K562 (cell line): ENCODE measurements around the gene FAM174C. TPM values are rescaled to one million over a fixed set of nuclear protein-coding genes. Genes with fewer than 3 reads are reported as not detected.

ENCODE experiments used
- HIVEP1 ChIP-seq: fragments of 250-450 bp; sonication (Bioruptor Pico); IDR thresholded peaks from 2 replicates; pipeline ENCODE4 v1.4.0; 2020; ENCODE audit warnings: mild to moderate bottlenecking
- JUNB ChIP-seq: fragments of 450-650 bp; formaldehyde crosslinking; conservative IDR thresholded peaks from 2 replicates; pipeline ENCODE4 v1.4.0; 2020; ENCODE audit warnings: mild to moderate bottlenecking
- JUND ChIP-seq, 2 experiments: IDR thresholded peaks; 2 replicates in 1 of 2; 3 replicates in 1 of 2; pipeline ENCODE4 v1.6.1; 2011; ENCODE audit warnings: borderline replicate concordance in 2 of 2, low read depth in 2 of 2, low read length in 2 of 2, improper control_type of control experiment in 1 of 2, missing biosample characterization in 1 of 2, missing genetic modification characterization in 1 of 2, missing genetic modification reagents in 1 of 2
- MYC ChIP-seq, 2 experiments: fragments of 250-450 bp in 1 of 2; sonication (Bioruptor Pico) in 1 of 2; IDR thresholded peaks; 2 replicates each; pipeline versions ENCODE4 v1.5.1 to v1.6.1; 2012 to 2021; ENCODE audit warnings: low read depth in 2 of 2, borderline replicate concordance in 1 of 2, improper control_type of control experiment in 1 of 2, low read length in 1 of 2, mild to moderate bottlenecking in 1 of 2, moderate library complexity in 1 of 2
- NCOA1 ChIP-seq: fragments of 450-650 bp; IDR thresholded peaks from 2 replicates; pipeline ENCODE4 v1.6.1; 2016; ENCODE audit warnings: low read depth
- PATZ1 ChIP-seq: fragments of 250-450 bp; sonication (Bioruptor Pico); IDR thresholded peaks from 2 replicates; pipeline ENCODE4 v1.5.0; 2020; ENCODE audit warnings: mild to moderate bottlenecking, borderline replicate concordance
- STAG1 ChIP-seq: sonication (generic); formaldehyde crosslinking; IDR thresholded peaks from 2 replicates; pipeline ENCODE4 v1.5.0; 2020; ENCODE audit warnings: missing genetic modification reagents, borderline replicate concordance
- ZNF121 ChIP-seq: sonication (generic); formaldehyde crosslinking; conservative IDR thresholded peaks from 2 replicates; pipeline ENCODE4 v1.8.0; 2022; ENCODE audit warnings: missing genetic modification reagents
- ZNF212 ChIP-seq: fragments of 450-650 bp; formaldehyde crosslinking; IDR thresholded peaks from 2 replicates; pipeline ENCODE4 v1.4.0; 2020; ENCODE audit warnings: mild to moderate bottlenecking
- ZNF57 ChIP-seq: fragments of 450-650 bp; formaldehyde crosslinking; IDR thresholded peaks from 2 replicates; pipeline ENCODE4 v1.4.0; 2020; ENCODE audit warnings: mild to moderate bottlenecking, moderate library complexity
- ZNF592 ChIP-seq: fragments of 450-650 bp; IDR thresholded peaks from 2 replicates; pipeline ENCODE4 v1.6.1; 2017; ENCODE audit warnings: antibody characterized with exemption, mild to moderate bottlenecking
- polyA plus RNA-seq, 8 experiments: library from polyadenylated mRNA; depleted of rRNA in 4 of 8; stranded (reverse) in 5 of 8; unstranded in 3 of 8; fragments of >200 nt; fragmentation: Nextera tagmentation in 2 of 8; fragmentation: Illumina TruSeq in 1 of 8; extraction: Ambion mirVana in 2 of 8; extraction: Trizol in 1 of 8; gene quantifications; 2 replicates each; pipeline versions ENCODE4 v1.2.1 to v1.2.3, GENCODE V29; 2011 to 2014; ENCODE audit warnings: inconsistent platforms in 1 of 8, missing spikeins in 1 of 8
- total RNA-seq, 7 experiments: library from RNA; depleted of rRNA in 6 of 7; stranded (reverse); fragments of >200 nt in 6 of 7; fragmentation: Illumina TruSeq in 2 of 7; extraction: Trizol in 2 of 7; gene quantifications; 2 replicates each; pipeline versions ENCODE4 v1.2.1 to v1.2.3, GENCODE V29; 2011 to 2021; ENCODE audit warnings: low replicate concordance in 1 of 7
- TF ChIP-seq, protein P1 (sequence below): fragments of 250-450 bp; sonication (Bioruptor Pico); IDR thresholded peaks from 2 replicates; pipeline ENCODE4 v1.5.0; 2021; ENCODE audit warnings: mild to moderate bottlenecking, borderline replicate concordance
- TF ChIP-seq, protein P2 (sequence below): fragments of 250-450 bp; sonication (Bioruptor Pico); IDR thresholded peaks from 2 replicates; pipeline ENCODE4 v1.8.0; 2021; ENCODE audit warnings: moderate library complexity, mild to moderate bottlenecking, inconsistent platforms
- TF ChIP-seq, protein P3 (sequence below): IDR thresholded peaks from 2 replicates; pipeline ENCODE4 v1.6.1; 2011; ENCODE audit warnings: borderline replicate concordance, low read depth, mild to moderate bottlenecking, moderate library complexity, low read length; ENCODE audit not compliant: insufficient read depth, poor library complexity, severe bottlenecking

Gene FAM174C
- total and polyA plus RNA-seq, 9 of the 15 experiments (the other 6 are each of a cell fraction or from before 2014, with no cell fraction given), result 0.66 to 89.6 (median 20.3) TPM

DNA sequence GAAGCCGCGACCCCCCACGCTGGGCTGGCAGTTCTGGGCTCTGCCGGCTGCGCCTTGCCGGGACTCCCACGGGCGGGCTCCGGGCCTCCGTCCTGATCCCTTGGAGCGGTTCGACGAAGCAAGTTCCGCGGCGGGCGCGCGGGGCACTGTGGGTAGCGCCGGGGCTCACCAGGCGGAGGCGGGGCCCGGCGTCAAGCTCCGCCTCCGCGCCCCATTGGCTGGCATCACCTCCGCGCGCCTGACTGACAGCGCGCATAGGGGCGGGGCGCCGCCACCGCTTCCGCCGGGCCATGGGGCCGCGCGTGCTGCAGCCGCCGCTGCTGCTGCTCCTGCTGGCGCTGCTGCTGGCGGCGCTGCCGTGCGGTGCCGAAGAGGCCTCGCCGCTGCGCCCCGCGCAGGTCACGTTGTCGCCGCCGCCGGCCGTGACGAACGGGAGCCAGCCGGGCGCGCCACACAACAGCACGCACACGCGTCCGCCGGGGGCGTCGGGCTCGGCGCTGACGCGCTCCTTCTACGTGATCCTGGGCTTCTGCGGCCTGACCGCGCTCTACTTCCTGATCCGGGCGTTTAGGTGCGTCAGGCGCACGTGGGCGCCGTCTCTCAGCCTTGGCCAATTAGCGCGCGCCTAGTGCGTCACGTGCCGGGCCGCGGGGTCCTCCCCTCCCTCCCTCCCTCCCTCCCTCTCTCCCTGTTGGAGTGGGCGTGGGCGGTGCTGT lies at the start of gene FAM174C (continued):
- TF ChIP-seq, protein P1, sequence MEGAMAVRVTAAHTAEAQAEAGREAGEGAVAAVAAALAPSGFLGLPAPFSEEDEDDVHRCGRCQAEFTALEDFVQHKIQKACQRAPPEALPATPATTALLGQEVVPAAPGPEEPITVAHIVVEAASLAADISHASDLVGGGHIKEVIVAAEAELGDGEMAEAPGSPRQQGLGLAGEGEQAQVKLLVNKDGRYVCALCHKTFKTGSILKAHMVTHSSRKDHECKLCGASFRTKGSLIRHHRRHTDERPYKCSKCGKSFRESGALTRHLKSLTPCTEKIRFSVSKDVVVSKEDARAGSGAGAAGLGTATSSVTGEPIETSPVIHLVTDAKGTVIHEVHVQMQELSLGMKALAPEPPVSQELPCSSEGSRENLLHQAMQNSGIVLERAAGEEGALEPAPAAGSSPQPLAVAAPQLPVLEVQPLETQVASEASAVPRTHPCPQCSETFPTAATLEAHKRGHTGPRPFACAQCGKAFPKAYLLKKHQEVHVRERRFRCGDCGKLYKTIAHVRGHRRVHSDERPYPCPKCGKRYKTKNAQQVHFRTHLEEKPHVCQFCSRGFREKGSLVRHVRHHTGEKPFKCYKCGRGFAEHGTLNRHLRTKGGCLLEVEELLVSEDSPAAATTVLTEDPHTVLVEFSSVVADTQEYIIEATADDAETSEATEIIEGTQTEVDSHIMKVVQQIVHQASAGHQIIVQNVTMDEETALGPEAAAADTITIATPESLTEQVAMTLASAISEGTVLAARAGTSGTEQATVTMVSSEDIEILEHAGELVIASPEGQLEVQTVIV (CRISPR knock-in tag), result no peak
- TF ChIP-seq NCOA1, result no peak
- no peak for TF ChIP-seq ZNF212 (CRISPR knock-in tag)
- peak; percentile 37 for TF ChIP-seq JUND (IDR thresholded peaks at IDR 0.05; ENCODE audit: borderline replicate concordance, low read depth, low read length)
- no peak; the same call in 2 of the 3 replicates for TF ChIP-seq JUND (tag; IDR thresholded peaks at IDR 0.05; ENCODE audit: borderline replicate concordance, low read depth, low read length)
- no peak for TF ChIP-seq ZNF57 (CRISPR knock-in tag)
- TF ChIP-seq JUNB (CRISPR knock-in tag), result no peak
- peak; percentile 77 for TF ChIP-seq ZNF592
- no peak for TF ChIP-seq ZNF121
- peak; percentile 90 for TF ChIP-seq MYC (IDR thresholded peaks at IDR 0.05; ENCODE audit: low read depth, low read length)
- TF ChIP-seq MYC (CRISPR knock-in tag; IDR thresholded peaks at IDR 0.05; ENCODE audit: borderline replicate concordance, low read depth), result no peak
- TF ChIP-seq, protein P2, sequence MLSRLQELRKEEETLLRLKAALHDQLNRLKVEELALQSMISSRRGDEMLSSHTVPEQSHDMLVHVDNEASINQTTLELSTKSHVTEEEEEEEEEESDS (CRISPR knock-in tag), result no peak
- TF ChIP-seq, protein P3, sequence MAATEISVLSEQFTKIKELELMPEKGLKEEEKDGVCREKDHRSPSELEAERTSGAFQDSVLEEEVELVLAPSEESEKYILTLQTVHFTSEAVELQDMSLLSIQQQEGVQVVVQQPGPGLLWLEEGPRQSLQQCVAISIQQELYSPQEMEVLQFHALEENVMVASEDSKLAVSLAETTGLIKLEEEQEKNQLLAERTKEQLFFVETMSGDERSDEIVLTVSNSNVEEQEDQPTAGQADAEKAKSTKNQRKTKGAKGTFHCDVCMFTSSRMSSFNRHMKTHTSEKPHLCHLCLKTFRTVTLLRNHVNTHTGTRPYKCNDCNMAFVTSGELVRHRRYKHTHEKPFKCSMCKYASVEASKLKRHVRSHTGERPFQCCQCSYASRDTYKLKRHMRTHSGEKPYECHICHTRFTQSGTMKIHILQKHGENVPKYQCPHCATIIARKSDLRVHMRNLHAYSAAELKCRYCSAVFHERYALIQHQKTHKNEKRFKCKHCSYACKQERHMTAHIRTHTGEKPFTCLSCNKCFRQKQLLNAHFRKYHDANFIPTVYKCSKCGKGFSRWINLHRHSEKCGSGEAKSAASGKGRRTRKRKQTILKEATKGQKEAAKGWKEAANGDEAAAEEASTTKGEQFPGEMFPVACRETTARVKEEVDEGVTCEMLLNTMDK, result peak; percentile 49
- TF ChIP-seq HIVEP1 (CRISPR knock-in tag), result no peak
- TF ChIP-seq PATZ1 (CRISPR knock-in tag), result no peak
- TF ChIP-seq STAG1 (CRISPR knock-in tag), result no peak
